ENCODE measurements around the gene MCOLN1.
"Not testable (repeated sequence)": the region's sequence is repeated elsewhere in the genome, so short reads cannot be mapped to it uniquely, and the experiment has no call there.

The MCOLN1 gene

GRCh38 chr19:7570761-7571160 lies 48.3 kb downstream of the MCOLN1 start:
- H3K36me3 ChIP-seq (ENCODE audit: control insufficient read depth, insufficient read depth, low read length), result no peaks in the 10 kb centered on the region
- H2AFZ ChIP-seq, result no peak overlapping the region
- H3K9me3 ChIP-seq (ENCODE audit: control insufficient read depth, low read length), result no peaks in the 10 kb centered on the region
- no peaks in the 10 kb centered on the region for H3K4me1 ChIP-seq
- H3K27me3 ChIP-seq (ENCODE audit: control insufficient read depth, insufficient read depth, low read length), result no peaks in the 10 kb centered on the region
- H3K9ac ChIP-seq, result no peak overlapping the region
- H3K4me2 ChIP-seq (ENCODE audit: low read length), result no peak overlapping the region
- H3K4me3 ChIP-seq (ENCODE audit: low read depth, low read length), result no peak overlapping the region
- TF ChIP-seq CTCF (IDR thresholded peaks at IDR 0.05), result no peak
- H3K27ac ChIP-seq, result no peak overlapping the region
- no peaks in the 10 kb centered on the region for H3K79me2 ChIP-seq

GRCh38 chr19:7575434-7576040 lies 53.1 kb downstream of the MCOLN1 start:
- Histone ChIP-seq H3K9ac (no peak overlapping the region), H3K27me3 (ENCODE audit: control insufficient read depth, insufficient read depth, low read length) (no peaks in the 10 kb centered on the region), H2AFZ (no peak overlapping the region), H3K36me3 (ENCODE audit: control insufficient read depth, insufficient read depth, low read length) (no peaks in the 10 kb centered on the region), H3K4me1 (no peaks in the 10 kb centered on the region), H3K79me2 (no peaks in the 10 kb centered on the region), H3K27ac (no peak overlapping the region), H3K9me3 (ENCODE audit: control insufficient read depth, low read length) (no peaks in the 10 kb centered on the region), H3K4me3 (ENCODE audit: low read depth, low read length) (no peak overlapping the region), H3K4me2 (ENCODE audit: low read length) (no peak overlapping the region)
- no peak for TF ChIP-seq CTCF (IDR thresholded peaks at IDR 0.05)

- not testable (repeated sequence) for H3K79me2 ChIP-seq; H3K4me1 ChIP-seq; H3K9ac ChIP-seq; H3K4me3 ChIP-seq (ENCODE audit: low read depth, low read length); H3K27me3 ChIP-seq (ENCODE audit: control insufficient read depth, insufficient read depth, low read length); H3K9me3 ChIP-seq (ENCODE audit: control insufficient read depth, low read length); H3K36me3 ChIP-seq (ENCODE audit: control insufficient read depth, insufficient read depth, low read length); H2AFZ ChIP-seq; H3K27ac ChIP-seq; H3K4me2 ChIP-seq (ENCODE audit: low read length)
Measured at GRCh38 chr19:7577422-7577821, 55.0 kb downstream of the MCOLN1 start.

GRCh38 chr19:7578127-7578526 lies 55.7 kb downstream of the MCOLN1 start:
- no peak for TF ChIP-seq CTCF (IDR thresholded peaks at IDR 0.05)
- no peak overlapping the region for H3K9ac ChIP-seq
- H3K27ac ChIP-seq, result no peak overlapping the region
- no peak overlapping the region for H3K4me3 ChIP-seq (ENCODE audit: low read depth, low read length)
- H3K4me2 ChIP-seq (ENCODE audit: low read length), result no peak overlapping the region
- H3K9me3 ChIP-seq (ENCODE audit: control insufficient read depth, low read length), result no peaks in the 10 kb centered on the region
- H2AFZ ChIP-seq, result no peak overlapping the region
- H3K79me2 ChIP-seq, result no peaks in the 10 kb centered on the region
- no peaks in the 10 kb centered on the region for H3K36me3 ChIP-seq (ENCODE audit: control insufficient read depth, insufficient read depth, low read length)
- H3K4me1 ChIP-seq, result no peaks in the 10 kb centered on the region
- no peaks in the 10 kb centered on the region for H3K27me3 ChIP-seq (ENCODE audit: control insufficient read depth, insufficient read depth, low read length)

- no peak overlapping the region for H3K4me2 ChIP-seq (ENCODE audit: low read length)
- H3K36me3 ChIP-seq (ENCODE audit: control insufficient read depth, insufficient read depth, low read length), result no peaks in the 10 kb centered on the region
- no peak for TF ChIP-seq CTCF (IDR thresholded peaks at IDR 0.05)
- H3K27me3 ChIP-seq (ENCODE audit: control insufficient read depth, insufficient read depth, low read length), result no peaks in the 10 kb centered on the region
- H3K9ac ChIP-seq, result no peak overlapping the region
- H3K9me3 ChIP-seq (ENCODE audit: control insufficient read depth, low read length), result no peaks in the 10 kb centered on the region
- H3K4me3 ChIP-seq (ENCODE audit: low read depth, low read length), result no peak overlapping the region
- no peak overlapping the region for H3K27ac ChIP-seq
- no peaks in the 10 kb centered on the region for H3K79me2 ChIP-seq
- H3K4me1 ChIP-seq, result no peaks in the 10 kb centered on the region
- no peak overlapping the region for H2AFZ ChIP-seq
Measured at GRCh38 chr19:7579182-7579581, 56.8 kb downstream of the MCOLN1 start.

Data from parathyroid adenoma (tissue), 2 donors.